Stimulated activated CD4-positive, alpha-beta T cell treated with anti-CD3 and anti-CD28 coated beads, Interleukin-2, amount 100 ng/mL, for 48 hours (primary cell): ENCODE data around the gene GPR173.

Experiments
- DNase-seq, 2 donors: peaks; one replicate each; pipeline ENCODE4 v3.0.0-alpha.2; 2020

The GPR173 gene

DNA sequence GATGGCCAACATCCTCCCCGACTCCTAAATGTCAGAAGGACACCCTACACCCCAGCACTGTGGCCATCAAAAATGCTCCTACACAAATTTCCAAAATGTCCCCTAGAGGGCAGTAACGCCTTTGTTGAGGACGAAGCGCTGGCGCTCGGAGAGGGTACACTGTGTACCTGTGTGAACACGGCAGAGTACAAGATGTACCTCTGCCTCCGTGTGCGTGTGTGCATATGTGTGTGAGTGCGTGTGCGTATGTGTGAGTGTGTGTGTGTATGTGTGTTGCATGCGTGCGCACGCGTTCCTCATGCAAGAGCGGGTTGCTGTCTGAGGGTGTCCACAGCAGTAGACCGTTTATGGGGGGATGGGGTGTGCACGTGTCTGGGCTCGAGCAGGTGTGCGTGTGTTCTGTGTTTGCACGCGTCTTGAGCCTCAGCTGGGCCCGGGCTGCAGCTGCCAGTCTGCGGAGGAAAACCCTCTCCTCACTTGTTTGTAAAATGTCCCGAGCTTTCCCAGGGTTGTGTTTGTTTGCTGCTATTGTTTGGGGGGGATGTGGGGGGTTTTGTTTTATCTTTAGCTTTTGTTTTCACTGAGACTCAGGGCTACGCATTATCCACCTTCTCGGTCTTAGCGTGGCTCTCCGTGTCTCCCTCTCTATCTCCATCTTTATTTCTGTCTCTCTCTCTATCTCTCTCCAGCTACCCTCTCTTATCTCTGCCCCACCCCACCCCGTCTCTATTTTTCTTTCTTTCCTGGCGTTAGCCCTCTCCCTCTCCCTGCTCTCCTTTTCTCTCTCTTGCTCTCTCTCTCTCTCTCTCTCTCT lies 23.2 kb downstream of the GPR173 start:
- peak; percentile 51 to 61 for DNase-seq

DNA sequence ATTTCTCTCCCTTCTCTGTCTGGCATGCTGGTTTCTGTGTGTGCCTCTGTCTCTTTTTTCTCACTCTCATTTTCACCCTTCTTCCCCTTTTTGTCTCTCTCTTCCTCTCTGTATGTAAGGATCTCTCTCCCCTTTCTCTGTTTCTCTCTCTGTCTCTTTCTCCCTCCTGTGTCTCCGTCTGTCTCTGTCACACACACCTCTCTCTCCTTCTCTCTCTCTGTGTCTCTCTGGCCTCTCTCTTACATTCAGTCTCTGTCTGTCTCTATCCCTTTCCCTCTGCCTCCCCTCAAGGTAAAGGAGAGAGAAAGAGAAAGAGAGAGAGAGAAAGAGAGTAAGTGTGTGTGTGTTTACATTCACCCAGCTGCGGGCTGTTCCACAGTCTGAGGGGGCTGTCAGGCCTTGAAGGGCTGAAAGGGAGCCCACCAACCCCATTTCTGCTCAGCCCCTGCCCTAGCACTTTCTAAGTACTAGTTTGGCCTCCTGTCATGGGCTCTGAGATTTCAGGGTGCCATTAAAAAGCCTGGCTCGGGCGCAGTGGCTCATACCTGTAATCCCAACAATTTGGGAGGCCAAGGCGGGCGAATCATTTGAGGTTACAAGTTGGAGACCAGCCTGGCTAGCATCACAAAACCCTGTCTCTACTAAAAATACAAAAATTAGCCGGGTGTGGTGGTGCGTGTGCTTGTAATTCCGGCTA lies 24.0 kb downstream of the GPR173 start:
- no peak for DNase-seq

- no peak for DNase-seq
These were observed 24.6 kb downstream of the GPR173 start for GRCh38 chrX:53073115-53073586.

DNA sequence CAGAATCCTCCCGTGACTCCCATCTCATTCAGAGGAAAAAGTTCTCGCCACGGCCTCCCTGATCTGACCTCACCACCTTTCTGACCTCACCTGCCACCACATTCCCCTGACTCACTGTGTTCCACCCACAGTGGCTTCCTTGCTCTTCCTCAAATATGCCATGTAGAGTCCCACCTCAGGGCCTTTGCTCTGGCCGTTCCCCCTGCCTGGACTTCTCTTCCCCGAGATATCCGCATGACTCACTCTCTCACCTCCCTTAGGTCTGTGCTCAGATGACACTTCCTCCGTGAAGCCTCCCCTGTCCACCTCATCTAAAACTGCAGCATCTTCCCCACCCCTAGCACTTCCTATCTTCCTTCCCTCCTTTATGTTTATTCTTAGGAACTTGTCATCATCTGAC lies 26.4 kb downstream of the GPR173 start:
- no peak for DNase-seq

- no peak for DNase-seq
These were observed 28.1 kb downstream of the GPR173 start for GRCh38 chrX:53076671-53077070.

DNA sequence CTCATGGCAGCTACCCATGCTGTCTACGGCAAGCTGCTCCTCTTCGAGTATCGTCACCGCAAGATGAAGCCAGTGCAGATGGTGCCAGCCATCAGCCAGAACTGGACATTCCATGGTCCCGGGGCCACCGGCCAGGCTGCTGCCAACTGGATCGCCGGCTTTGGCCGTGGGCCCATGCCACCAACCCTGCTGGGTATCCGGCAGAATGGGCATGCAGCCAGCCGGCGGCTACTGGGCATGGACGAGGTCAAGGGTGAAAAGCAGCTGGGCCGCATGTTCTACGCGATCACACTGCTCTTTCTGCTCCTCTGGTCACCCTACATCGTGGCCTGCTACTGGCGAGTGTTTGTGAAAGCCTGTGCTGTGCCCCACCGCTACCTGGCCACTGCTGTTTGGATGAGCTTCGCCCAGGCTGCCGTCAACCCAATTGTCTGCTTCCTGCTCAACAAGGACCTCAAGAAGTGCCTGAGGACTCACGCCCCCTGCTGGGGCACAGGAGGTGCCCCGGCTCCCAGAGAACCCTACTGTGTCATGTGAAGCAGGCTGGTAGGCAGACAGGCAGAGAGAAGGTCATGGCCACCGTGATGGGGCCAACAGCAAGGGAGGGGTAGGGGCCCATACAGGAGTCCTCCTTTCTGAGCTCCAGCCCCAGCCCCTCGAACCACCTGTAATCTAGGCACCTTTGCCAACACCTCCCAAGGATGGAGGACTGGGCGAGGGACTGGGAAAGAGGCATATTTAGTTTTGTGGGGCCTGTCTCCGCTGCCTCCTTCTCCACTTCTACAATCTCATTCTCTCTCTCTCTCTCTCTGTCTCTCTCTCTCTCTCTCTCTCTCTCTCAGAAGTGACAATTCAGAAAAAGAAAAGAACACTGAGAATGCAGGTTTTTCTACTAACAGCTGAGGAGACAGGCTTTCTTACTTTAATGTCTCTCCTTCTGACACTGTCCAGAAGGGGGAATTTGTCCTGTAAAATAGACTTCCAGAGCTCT lies 28.9 kb downstream of the GPR173 start:
- no peak for DNase-seq

- no peak for DNase-seq
These were observed 30.4 kb downstream of the GPR173 start for GRCh38 chrX:53078943-53079342.

DNA sequence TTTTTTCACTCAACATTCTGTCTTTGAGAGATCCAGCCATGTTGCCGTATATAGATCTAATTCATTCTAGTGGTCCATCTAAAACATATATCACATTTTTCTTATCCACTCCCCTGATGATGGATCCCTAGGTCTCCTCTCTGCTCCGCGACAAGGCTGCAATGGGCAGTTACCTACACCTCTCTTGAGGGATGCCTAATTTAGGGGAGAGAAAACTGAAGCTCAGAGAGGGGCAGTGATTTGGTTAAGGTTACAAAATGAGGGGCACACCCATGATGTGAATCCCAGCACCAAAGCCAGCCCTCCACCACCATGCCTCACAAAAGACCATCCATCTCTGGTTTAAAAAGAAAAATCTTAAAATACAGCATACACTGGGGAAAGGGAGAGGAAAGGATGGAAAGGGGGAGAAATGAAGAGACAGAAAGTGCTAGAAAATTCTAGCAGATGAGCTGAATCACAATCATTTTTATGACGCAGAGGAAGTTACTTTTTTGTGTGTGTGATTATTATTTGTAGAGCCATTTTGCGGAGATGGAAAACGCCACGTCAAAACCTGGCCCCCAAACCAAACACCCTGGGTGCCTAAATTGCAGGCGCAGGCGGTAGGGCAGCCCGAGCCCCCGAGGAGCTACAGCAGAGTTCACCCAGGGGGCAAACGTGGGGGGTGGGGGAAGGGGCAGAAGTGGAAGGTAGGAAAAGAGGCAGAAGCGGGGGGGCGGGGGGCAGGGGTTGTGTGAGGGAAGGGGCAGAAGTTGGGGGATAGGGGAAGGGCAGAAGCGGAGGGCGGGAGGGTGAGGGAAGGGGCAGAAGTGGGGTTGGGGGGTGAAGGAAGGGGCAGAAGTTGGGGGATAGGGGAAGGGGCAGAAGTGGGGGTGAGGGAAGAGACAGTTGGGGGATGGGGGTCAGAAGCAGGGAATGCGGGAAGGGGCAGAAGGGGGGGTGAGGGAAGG lies 32.3 kb downstream of the GPR173 start:
- no peak for DNase-seq

GRCh38 chrX:53081925-53082772 lies 33.6 kb downstream of the GPR173 start, which contains the start of gene TSPYL2:
TSS of gene TSPYL2 (plus strand) at chrX:53082367. CDS start at chrX:53082499, 132 bp downstream.
- peak; percentile 85 for DNase-seq

- DNase-seq = no peak
These were observed 34.4 kb downstream of the GPR173 start for GRCh38 chrX:53082773-53083616.

DNA sequence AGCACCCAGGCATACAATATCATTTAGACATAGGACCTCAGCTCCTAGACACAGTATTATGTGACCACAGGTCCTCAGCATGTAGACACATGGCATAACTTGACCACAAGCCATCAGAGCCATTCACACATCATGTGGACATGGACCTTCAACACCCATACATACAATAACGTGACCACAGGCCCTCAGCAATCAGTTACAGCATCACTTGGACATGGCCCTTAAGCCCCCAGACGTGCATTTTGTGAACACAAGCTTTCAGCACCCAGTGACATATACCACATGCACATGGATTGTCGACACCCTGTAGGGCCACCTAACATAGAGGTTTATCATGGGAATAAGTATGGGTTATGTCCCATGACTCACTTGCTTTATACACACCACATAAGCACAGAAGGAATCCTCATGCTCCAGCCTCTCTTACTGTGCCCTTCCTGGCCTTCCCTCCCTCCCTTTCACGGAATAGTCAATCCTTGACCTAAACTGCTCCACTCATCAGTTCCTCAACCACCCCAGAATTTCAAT lies 35.5 kb downstream of the GPR173 start:
- DNase-seq = no peak

DNA sequence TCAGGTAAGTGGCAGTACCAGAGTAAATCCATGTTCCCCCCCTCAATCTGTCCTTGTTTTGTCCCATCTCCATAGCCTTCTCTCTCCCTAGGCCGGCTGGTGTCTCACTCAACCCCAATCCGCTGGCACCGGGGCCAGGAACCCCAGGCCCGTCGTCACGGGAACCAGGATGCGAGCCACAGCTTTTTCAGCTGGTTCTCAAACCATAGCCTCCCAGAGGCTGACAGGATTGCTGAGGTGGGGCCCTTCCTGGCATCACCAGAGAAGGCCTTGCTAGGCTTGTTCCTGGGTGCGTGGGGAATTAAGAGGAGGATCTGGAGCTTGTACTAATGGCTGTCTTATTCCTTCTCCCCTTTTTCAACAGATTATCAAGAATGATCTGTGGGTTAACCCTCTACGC lies 36.3 kb downstream of the GPR173 start:
- no peak for DNase-seq

DNA sequence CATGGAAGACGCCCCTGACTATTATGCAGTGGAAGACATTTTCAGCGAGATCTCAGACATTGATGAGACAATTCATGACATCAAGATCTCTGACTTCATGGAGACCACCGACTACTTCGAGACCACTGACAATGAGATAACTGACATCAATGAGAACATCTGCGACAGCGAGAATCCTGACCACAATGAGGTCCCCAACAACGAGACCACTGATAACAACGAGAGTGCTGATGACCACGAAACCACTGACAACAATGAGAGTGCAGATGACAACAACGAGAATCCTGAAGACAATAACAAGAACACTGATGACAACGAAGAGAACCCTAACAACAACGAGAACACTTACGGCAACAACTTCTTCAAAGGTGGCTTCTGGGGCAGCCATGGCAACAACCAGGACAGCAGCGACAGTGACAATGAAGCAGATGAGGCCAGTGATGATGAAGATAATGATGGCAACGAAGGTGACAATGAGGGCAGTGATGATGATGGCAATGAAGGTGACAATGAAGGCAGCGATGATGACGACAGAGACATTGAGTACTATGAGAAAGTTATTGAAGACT lies 37.2 kb downstream of the GPR173 start:
- DNase-seq = no peak

DNA sequence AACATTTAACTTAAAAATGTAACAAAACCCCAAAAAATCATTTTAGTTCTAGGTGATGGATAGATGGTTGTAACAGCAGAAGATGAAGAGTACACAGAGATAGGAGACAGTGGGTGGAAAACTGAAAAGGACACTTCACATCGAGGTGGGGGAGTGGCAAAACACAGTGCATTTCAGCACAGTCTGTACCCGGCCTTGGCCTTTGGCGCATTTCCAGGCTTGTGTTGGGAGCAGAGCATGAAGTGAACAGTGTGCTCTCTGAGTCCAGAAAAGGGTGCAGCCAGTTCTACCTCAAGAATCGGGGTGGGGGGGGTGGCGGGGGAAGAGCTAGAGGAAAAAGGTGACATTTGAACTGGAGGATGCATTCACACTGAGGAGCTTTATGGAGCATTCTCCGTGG lies 37.9 kb downstream of the GPR173 start:
- DNase-seq = no peak

GRCh38 chrX:53087388-53087831 lies 38.8 kb downstream of the GPR173 start:
- no peak for DNase-seq

GRCh38 chrX:53088136-53088974 lies 39.8 kb downstream of the GPR173 start:
- DNase-seq = peak; percentile 51 to 65

GRCh38 chrX:53089224-53089842 lies 40.7 kb downstream of the GPR173 start:
- DNase-seq = peak in 1 of 2 donors; percentile 35

DNA sequence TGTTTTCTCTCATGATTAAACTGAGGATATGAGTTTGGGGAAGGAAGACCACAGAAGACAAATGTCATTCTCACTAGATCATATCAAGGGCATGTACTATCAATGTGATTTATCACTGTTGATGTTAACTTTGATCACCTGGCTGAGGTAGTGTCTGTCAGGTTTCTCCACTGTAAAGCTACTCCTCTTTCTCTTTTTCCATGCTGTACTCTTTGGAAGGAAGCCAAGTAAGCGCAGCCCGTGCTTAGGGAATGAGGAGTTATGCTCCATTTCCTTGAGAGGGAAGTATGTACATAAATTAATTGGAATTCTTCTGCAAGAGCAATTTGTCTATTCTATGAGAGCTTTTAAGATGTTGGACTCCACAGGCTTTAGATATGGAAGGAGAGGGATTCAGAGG lies 41.3 kb downstream of the GPR173 start:
- DNase-seq = no peak
